Body of pancreas (tissue), 4 donors: ENCODE measurements around the gene C11orf98. TPM values are rescaled to one million over a fixed set of nuclear protein-coding genes. Genes with fewer than 3 reads are reported as not detected.
A peak's percentile ranks its signal among the peaks of the same experiment; 100 is the strongest.

ENCODE experiments used
- ATAC-seq: fragments of 150-250 bp; one replicate; pipeline ENCODE4 v1.9.1; 2016
- DNase-seq, 4 donors: peaks; one replicate each; pipeline ENCODE4 v3.0.0-alpha.2; 2019
- H3K27ac ChIP-seq, 4 donors: fragments of 200-600 bp; sonication (generic); 1 replicate in 3 of 4; 2 replicates in 1 of 4; pipeline versions ENCODE4 v1.5.1 to v1.6.1; 2016 to 2019; ENCODE audit warnings: mild to moderate bottlenecking in 1 of 4, mixed read lengths in 1 of 4, moderate library complexity in 1 of 4
- H3K27me3 ChIP-seq, 2 donors: fragments of 200-600 bp; sonication (generic); one replicate each; pipeline ENCODE4 v1.6.0; 2016; ENCODE audit warnings: mild to moderate bottlenecking in 1 of 2
- H3K36me3 ChIP-seq, 2 donors: fragments of 200-600 bp; sonication (generic); replicated peaks in 1 of 2; 2 replicates each; pipeline ENCODE4 v1.5.1; 2016; ENCODE audit warnings: low read depth in 2 of 2; ENCODE audit not compliant: insufficient read depth in 1 of 2
- H3K4me1 ChIP-seq: fragments of 200-600 bp; sonication (generic); one replicate; pipeline ENCODE4 v1.6.0; 2016
- H3K4me3 ChIP-seq, 2 donors: fragments of 200-600 bp; sonication (generic); 1 replicate in 1 of 2; 2 replicates in 1 of 2; pipeline ENCODE4 v1.5.1; 2016 to 2019
- H3K9me3 ChIP-seq, 3 donors: fragments of 200-600 bp; sonication (generic); 1 replicate in 2 of 3; 2 replicates in 1 of 3; pipeline ENCODE4 v1.5.1; 2016
- POLR2A ChIP-seq, 3 donors: fragments of 450-650 bp; IDR thresholded peaks; one replicate each; pipeline ENCODE4 v1.6.1; 2016; ENCODE audit warnings: antibody characterized with exemption in 3 of 3, mild to moderate bottlenecking in 2 of 3
- WGBS, 2 donors: methylation state at CpG; one replicate each; pipeline ENCODE4 v1.1.5; 2017; 5-methylcytosine and 5-hydroxymethylcytosine counted together
- intact Hi-C: fragments of 100-400 bp; cut with DNase I; formaldehyde crosslinking; loops from one replicate; pipeline ENCODE4 v1.15.1; 2023
- total RNA-seq, 2 donors: library from RNA; depleted of rRNA; stranded (reverse); fragments of >200 nt; gene quantifications; one replicate each; pipeline ENCODE4 v1.1.0, GENCODE V29; 2016
- TF ChIP-seq, protein P1 (sequence below), 7 experiments: fragments of 450-650 bp in 4 of 7; fragments of 200-600 bp in 3 of 7; sonication (generic) in 3 of 7; IDR thresholded peaks; one replicate each; pipeline ENCODE4 v1.5.1; 2016 to 2019; ENCODE audit warnings: antibody characterized with exemption in 7 of 7

The C11orf98 gene
- 10 to 100 TPM; 18.2 to 24.4 TPM for total RNA-seq

DNA sequence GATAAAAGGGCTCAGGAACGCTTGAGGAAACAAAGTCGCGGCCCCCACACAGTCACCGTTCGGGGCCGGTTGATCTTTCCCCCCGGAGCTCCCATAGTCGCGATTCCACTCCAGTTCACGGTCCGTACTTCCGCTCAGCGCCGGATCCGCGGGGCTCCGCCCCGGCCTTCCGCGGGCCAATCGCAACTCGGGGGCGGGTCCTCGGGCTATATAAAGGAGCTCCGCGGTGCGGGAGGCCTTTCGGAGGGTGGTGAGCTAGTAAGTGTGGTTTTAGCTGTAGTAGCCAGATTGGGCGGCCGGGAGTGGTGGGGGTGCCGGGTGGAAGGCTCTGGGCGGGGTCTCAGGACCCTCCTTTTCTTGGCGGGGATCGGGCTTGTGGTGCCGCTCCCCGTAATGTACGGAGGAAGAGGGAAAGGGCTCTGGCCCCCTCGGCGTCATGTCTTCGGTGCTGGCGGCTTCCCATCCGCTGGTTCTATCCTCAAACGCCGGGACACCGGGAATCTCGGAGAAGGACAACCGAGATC, at the start of gene C11orf98, which contains the start of gene CSKMT:
C11orf98 (minus strand) TSS at position 136 of the 524 bp plus-strand sequence; CDS start at position 95, 41 bp downstream.
CSKMT (plus strand) TSS at position 238 of the 524 bp plus-strand sequence. CDS start 568 bp downstream, outside the sequence.
- H3K4me3 ChIP-seq = peak within 1 kb of the TSS; percentile 67 to 82
- H3K27me3 ChIP-seq = no peaks in the 10 kb centered on the region
- ATAC-seq = peak; percentile 95
- WGBS, 2 donors = 0 to 10% methylated on average over 2 to 47 of the region's 47 CpGs
- intact Hi-C loops = no loop called here
- H3K27ac ChIP-seq = peak within 1 kb of the TSS; percentile 79 to 94 (median 84)
- peaks cover 47% of the 10 kb centered on the region for H3K4me1 ChIP-seq
- peaks cover 0 to 2% of the 10 kb centered on the region in 2 donors for H3K36me3 ChIP-seq
- TF ChIP-seq, protein P1, sequence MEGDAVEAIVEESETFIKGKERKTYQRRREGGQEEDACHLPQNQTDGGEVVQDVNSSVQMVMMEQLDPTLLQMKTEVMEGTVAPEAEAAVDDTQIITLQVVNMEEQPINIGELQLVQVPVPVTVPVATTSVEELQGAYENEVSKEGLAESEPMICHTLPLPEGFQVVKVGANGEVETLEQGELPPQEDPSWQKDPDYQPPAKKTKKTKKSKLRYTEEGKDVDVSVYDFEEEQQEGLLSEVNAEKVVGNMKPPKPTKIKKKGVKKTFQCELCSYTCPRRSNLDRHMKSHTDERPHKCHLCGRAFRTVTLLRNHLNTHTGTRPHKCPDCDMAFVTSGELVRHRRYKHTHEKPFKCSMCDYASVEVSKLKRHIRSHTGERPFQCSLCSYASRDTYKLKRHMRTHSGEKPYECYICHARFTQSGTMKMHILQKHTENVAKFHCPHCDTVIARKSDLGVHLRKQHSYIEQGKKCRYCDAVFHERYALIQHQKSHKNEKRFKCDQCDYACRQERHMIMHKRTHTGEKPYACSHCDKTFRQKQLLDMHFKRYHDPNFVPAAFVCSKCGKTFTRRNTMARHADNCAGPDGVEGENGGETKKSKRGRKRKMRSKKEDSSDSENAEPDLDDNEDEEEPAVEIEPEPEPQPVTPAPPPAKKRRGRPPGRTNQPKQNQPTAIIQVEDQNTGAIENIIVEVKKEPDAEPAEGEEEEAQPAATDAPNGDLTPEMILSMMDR (IDR thresholded peaks at IDR 0.05) = no peak
- peak; percentile 96 to 100 (median 99) for TF ChIP-seq POLR2A (IDR thresholded peaks at IDR 0.05)
- no peaks in the 10 kb centered on the region for H3K9me3 ChIP-seq
- DNase-seq = peak; percentile 94 to 96 (median 95)

- Histone ChIP-seq H3K27me3 (no peaks in the 10 kb centered on the region), H3K36me3 (peaks cover 0 to 23% of the 10 kb centered on the region in 2 donors), H3K4me3 (no peak overlapping the region), H3K9me3 (no peaks in the 10 kb centered on the region), H3K27ac (peak overlapping the region; percentile 74 to 93 (median 82)), H3K4me1 (peaks cover 70% of the 10 kb centered on the region)
- intact Hi-C loops = no loop called here
- 20 to 21% methylated on average over 2 of the region's 2 CpGs for WGBS, 2 donors
- TF ChIP-seq, protein P1 (IDR thresholded peaks at IDR 0.05) = no peak
- no peak for TF ChIP-seq POLR2A (IDR thresholded peaks at IDR 0.05)
- ATAC-seq = peak; percentile 49
- DNase-seq = peak; percentile 68 to 87 (median 82)
These were observed 48.3 kb upstream of the C11orf98 start for GRCh38 chr11:62713343-62713742.

GRCh38 chr11:62712861-62713260, 47.9 kb upstream of the C11orf98 start:
- TF ChIP-seq POLR2A (IDR thresholded peaks at IDR 0.05) = no peak
- TF ChIP-seq, protein P1 (IDR thresholded peaks at IDR 0.05) = no peak
- H3K27ac ChIP-seq = peak overlapping the region; percentile 74 to 93 (median 82)

DNA sequence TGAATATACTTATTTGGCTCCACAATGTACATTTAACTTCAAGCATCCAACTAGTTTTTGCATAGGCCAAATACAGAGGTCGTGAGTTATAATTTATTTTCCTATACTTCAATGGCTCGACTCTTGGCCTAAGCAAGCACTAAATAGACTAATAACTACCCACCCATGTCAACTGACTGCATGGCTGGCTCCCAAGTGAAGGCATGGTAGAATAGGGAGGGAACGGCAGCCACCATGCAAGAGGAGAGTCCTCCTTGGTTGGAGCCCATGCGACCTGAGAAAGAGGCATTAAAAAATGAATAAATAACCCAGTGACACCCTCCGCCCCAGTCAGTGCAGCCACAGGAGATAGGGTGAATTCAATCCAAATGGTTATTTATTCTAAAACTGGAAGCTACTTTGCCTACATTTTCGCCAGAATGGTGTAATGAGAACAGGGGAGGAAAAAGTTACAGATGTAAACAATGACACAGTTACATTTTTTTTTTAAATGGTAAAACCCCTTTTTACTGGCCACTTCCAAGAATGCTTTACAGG, 47.3 kb upstream of the C11orf98 start:
- intact Hi-C loops = no loop called here
- Histone ChIP-seq H3K27ac (peak overlapping the region; percentile 74 to 93 (median 82)), H3K9me3 (no peaks in the 10 kb centered on the region), H3K4me3 (no peak overlapping the region), H3K36me3 (peaks cover 0 to 18% of the 10 kb centered on the region in 2 donors), H3K4me1 (peaks cover 73% of the 10 kb centered on the region), H3K27me3 (no peaks in the 10 kb centered on the region)
- 36 to 39% methylated on average over 6 of the region's 6 CpGs for WGBS, 2 donors
- peak; percentile 36 for ATAC-seq
- DNase-seq = no peak
- TF ChIP-seq POLR2A (IDR thresholded peaks at IDR 0.05) = peak in 1 of 3 donors; percentile 10
- TF ChIP-seq, protein P1 (IDR thresholded peaks at IDR 0.05) = no peak

More at GRCh38 chr11:62712861-62713260, 47.9 kb upstream of the C11orf98 start:
- Histone ChIP-seq H3K4me1 (peaks cover 73% of the 10 kb centered on the region), H3K4me3 (no peak overlapping the region), H3K9me3 (no peaks in the 10 kb centered on the region), H3K27me3 (no peaks in the 10 kb centered on the region), H3K36me3 (peaks cover 0 to 19% of the 10 kb centered on the region in 2 donors)
- WGBS, 2 donors = 14 to 23% methylated on average over 3 of the region's 3 CpGs
- intact Hi-C loops = no loop called here
- no peak for DNase-seq
- ATAC-seq = no peak
